Stimulated activated CD8-positive, alpha-beta memory T cell treated with anti-CD3 and anti-CD28 coated beads, Interleukin-15, amount 100 ng/mL, for 1 hour (primary cell): ENCODE results near the gene MTHFD2L.
"Not testable (repeated sequence)": the region's sequence is repeated elsewhere in the genome, so short reads cannot be mapped to it uniquely, and the experiment has no call there.

ENCODE experiments used
- DNase-seq: peaks from one replicate; pipeline ENCODE4 v3.0.0-alpha.2; 2020; ENCODE audit warnings: low read depth

MTHFD2L gene

GRCh38 chr4:74335341-74336021 is 177.6 kb downstream of the MTHFD2L start:
- DNase-seq: no peak

- DNase-seq: no peak
Measured at GRCh38 chr4:74338792-74339333, 180.9 kb downstream of the MTHFD2L start.

GRCh38 chr4:74339501-74339900 is 181.6 kb downstream of the MTHFD2L start:
- DNase-seq: no peak

GRCh38 chr4:74340421-74340820 is 182.5 kb downstream of the MTHFD2L start:
- DNase-seq: not testable (repeated sequence)

- DNase-seq: no peak
Measured at GRCh38 chr4:74344031-74344430, 186.1 kb downstream of the MTHFD2L start.
